ENCODE results near the gene ZNF732.

ZNF732 gene

GRCh38 chr4:302381-302780 lies 2.9 kb downstream of the ZNF732 start:
- TF ChIP-seq CTCF (IDR thresholded peaks at IDR 0.05; ENCODE audit: low read length) (no peak), EZH2 (IDR thresholded peaks at IDR 0.05; ENCODE audit: borderline replicate concordance, low read length) (no peak)
- Histone ChIP-seq H3K79me2 (ENCODE audit: insufficient read depth, low read length) (no peaks in the 10 kb centered on the region), H3K4me3 (ENCODE audit: low read depth, low read length, poor library complexity, severe bottlenecking) (no peak overlapping the region), H3K27me3 (ENCODE audit: insufficient read depth, low read length) (no peaks in the 10 kb centered on the region), H2AFZ (ENCODE audit: low read length) (no peak overlapping the region), H3K4me1 (ENCODE audit: insufficient read depth, low read length, severe bottlenecking) (peaks cover 14% of the 10 kb centered on the region), H3K9me2 (ENCODE audit: low read depth, low read length) (no peaks in the 10 kb centered on the region), H3F3A (ENCODE audit: insufficient read depth, low read length) (no peaks in the 10 kb centered on the region), H3K9me3 (ENCODE audit: low read length) (no peaks in the 10 kb centered on the region), H4K20me1 (ENCODE audit: insufficient read depth, low read length) (no peaks in the 10 kb centered on the region), H3K27ac (ENCODE audit: low read depth, low read length, poor library complexity, severe bottlenecking) (no peak overlapping the region), H3K4me2 (ENCODE audit: low read length) (no peak overlapping the region), H3K36me3 (ENCODE audit: insufficient read depth, low read length) (no peaks in the 10 kb centered on the region), H3K9ac (ENCODE audit: low read length) (no peak overlapping the region)

- no peaks in the 10 kb centered on the region for H3F3A ChIP-seq (ENCODE audit: insufficient read depth, low read length)
- no peak overlapping the region for H3K9ac ChIP-seq (ENCODE audit: low read length)
- H3K9me3 ChIP-seq (ENCODE audit: low read length), result no peaks in the 10 kb centered on the region
- no peaks in the 10 kb centered on the region for H3K27me3 ChIP-seq (ENCODE audit: insufficient read depth, low read length)
- H3K79me2 ChIP-seq (ENCODE audit: insufficient read depth, low read length), result no peaks in the 10 kb centered on the region
- H3K4me3 ChIP-seq (ENCODE audit: low read depth, low read length, poor library complexity, severe bottlenecking), result no peak overlapping the region
- no peaks in the 10 kb centered on the region for H3K9me2 ChIP-seq (ENCODE audit: low read depth, low read length)
- no peaks in the 10 kb centered on the region for H4K20me1 ChIP-seq (ENCODE audit: insufficient read depth, low read length)
- no peak overlapping the region for H2AFZ ChIP-seq (ENCODE audit: low read length)
- H3K36me3 ChIP-seq (ENCODE audit: insufficient read depth, low read length), result no peaks in the 10 kb centered on the region
- no peak overlapping the region for H3K27ac ChIP-seq (ENCODE audit: low read depth, low read length, poor library complexity, severe bottlenecking)
- no peak for TF ChIP-seq CTCF (IDR thresholded peaks at IDR 0.05; ENCODE audit: low read length)
- no peak for TF ChIP-seq EZH2 (IDR thresholded peaks at IDR 0.05; ENCODE audit: borderline replicate concordance, low read length)
- H3K4me1 ChIP-seq (ENCODE audit: insufficient read depth, low read length, severe bottlenecking), result no peaks in the 10 kb centered on the region
- no peak overlapping the region for H3K4me2 ChIP-seq (ENCODE audit: low read length)
Observed at GRCh38 chr4:294732-295131, 10.5 kb downstream of the ZNF732 start.

- no peaks in the 10 kb centered on the region for H3K4me1 ChIP-seq (ENCODE audit: insufficient read depth, low read length, severe bottlenecking)
- no peak overlapping the region for H3K9ac ChIP-seq (ENCODE audit: low read length)
- no peak overlapping the region for H3K4me2 ChIP-seq (ENCODE audit: low read length)
- no peak overlapping the region for H3K27ac ChIP-seq (ENCODE audit: low read depth, low read length, poor library complexity, severe bottlenecking)
- H2AFZ ChIP-seq (ENCODE audit: low read length), result no peak overlapping the region
- TF ChIP-seq CTCF (IDR thresholded peaks at IDR 0.05; ENCODE audit: low read length), result no peak
- no peak for TF ChIP-seq EZH2 (IDR thresholded peaks at IDR 0.05; ENCODE audit: borderline replicate concordance, low read length)
- H3F3A ChIP-seq (ENCODE audit: insufficient read depth, low read length), result no peaks in the 10 kb centered on the region
- no peaks in the 10 kb centered on the region for H3K79me2 ChIP-seq (ENCODE audit: insufficient read depth, low read length)
- no peak overlapping the region for H3K4me3 ChIP-seq (ENCODE audit: low read depth, low read length, poor library complexity, severe bottlenecking)
- no peaks in the 10 kb centered on the region for H3K27me3 ChIP-seq (ENCODE audit: insufficient read depth, low read length)
- H4K20me1 ChIP-seq (ENCODE audit: insufficient read depth, low read length), result no peaks in the 10 kb centered on the region
- H3K9me3 ChIP-seq (ENCODE audit: low read length), result no peaks in the 10 kb centered on the region
- no peaks in the 10 kb centered on the region for H3K9me2 ChIP-seq (ENCODE audit: low read depth, low read length)
- H3K36me3 ChIP-seq (ENCODE audit: insufficient read depth, low read length), result no peaks in the 10 kb centered on the region
Observed at GRCh38 chr4:288891-289290, 16.4 kb downstream of the ZNF732 start.

All from OCI-LY1 (cell line).